T-cell (primary cell): ENCODE measurements around the gene CCNE1. TPM values are rescaled to one million over a fixed set of nuclear protein-coding genes. Genes with fewer than 3 reads are reported as not detected.

Experiments used
- ATAC-seq, 4 experiments: fragments of 200-7000 bp in 3 of 4; fragments of 150-1000 bp in 1 of 4; cut with Tn5 transposase; replicated peaks in 1 of 4; 1 replicate in 3 of 4; 2 replicates in 1 of 4; pipeline ENCODE4 v1.10.0; 2021; ENCODE audit warnings: moderate library complexity in 3 of 4, mild to moderate bottlenecking in 2 of 4, moderate number of reproducible peaks in 1 of 4
- CTCF ChIA-PET, 2 donors: fragments of 300-600 bp; sonication (Branson Sonifier 250); formaldehyde crosslinking; loops; one replicate each; lab custom pipeline; 2022; ENCODE audit warnings: antibody characterized with exemption in 2 of 2; lab: Charles Lee
- POLR2A ChIA-PET, 2 donors: fragments of 300-600 bp; sonication (Branson Sonifier 250); formaldehyde crosslinking; loops; one replicate each; lab custom pipeline; 2022; ENCODE audit warnings: antibody characterized with exemption in 2 of 2; lab: Charles Lee
- DNase-seq, 35 experiments: peaks; one replicate each; pipeline versions ENCODE4 v3.0.0 to v3.0.0-alpha.2; 2013 to 2023
- H3K27ac ChIP-seq: one replicate; pipeline ENCODE4 v1.5.1; 2013; ENCODE audit warnings: low read length
- H3K27me3 ChIP-seq, 2 experiments: replicated peaks in 1 of 2; 1 replicate in 1 of 2; 2 replicates in 1 of 2; pipeline versions ENCODE4 v1.6.1 to v1.7.0; 2013; ENCODE audit warnings: low read length in 1 of 2, mixed read lengths in 1 of 2; ENCODE audit not compliant: control insufficient read depth in 2 of 2, insufficient read depth in 2 of 2; ENCODE audit errors: extremely low read depth in 1 of 2
- H3K36me3 ChIP-seq, 2 donors: 1 replicate in 1 of 2; 2 replicates in 1 of 2; pipeline versions ENCODE4 v1.6.1 to v1.7.0; 2013; ENCODE audit warnings: low read length in 1 of 2; ENCODE audit not compliant: control insufficient read depth in 2 of 2, insufficient read depth in 1 of 2; ENCODE audit errors: extremely low read depth in 1 of 2
- H3K4me1 ChIP-seq, 2 experiments: 1 replicate in 1 of 2; 2 replicates in 1 of 2; pipeline versions ENCODE4 v1.6.1 to v1.7.0; 2013; ENCODE audit warnings: low read length in 2 of 2, mixed read lengths in 1 of 2; ENCODE audit not compliant: insufficient read depth in 2 of 2, control insufficient read depth in 1 of 2; ENCODE audit errors: extremely low read depth in 1 of 2
- H3K4me3 ChIP-seq, 2 donors: 1 replicate in 1 of 2; 2 replicates in 1 of 2; pipeline versions ENCODE4 v1.5.1 to v1.7.0; 2013; ENCODE audit warnings: mild to moderate bottlenecking in 2 of 2, low read length in 1 of 2, moderate library complexity in 1 of 2; ENCODE audit not compliant: control insufficient read depth in 1 of 2; ENCODE audit errors: extremely low read depth in 1 of 2
- H3K9me3 ChIP-seq: 2 replicates; pipeline ENCODE4 v1.7.0; 2013
- H3K27ac Mint-ChIP-seq, 2 donors: one replicate each; pipeline ENCODE4 v1.8.0; 2020 to 2021; ENCODE audit warnings: mild to moderate bottlenecking in 2 of 2, mixed read lengths in 2 of 2
- H3K27me3 Mint-ChIP-seq, 2 donors: one replicate each; pipeline ENCODE4 v1.8.0; 2021 to 2022; ENCODE audit warnings: mixed read lengths in 2 of 2
- H3K36me3 Mint-ChIP-seq: one replicate; pipeline ENCODE4 v1.8.0; 2021; ENCODE audit warnings: mixed read lengths
- H3K4me1 Mint-ChIP-seq, 3 donors: one replicate each; pipeline ENCODE4 v1.8.0; 2020 to 2022; ENCODE audit warnings: mixed read lengths in 3 of 3, mild to moderate bottlenecking in 1 of 3
- H3K4me3 Mint-ChIP-seq, 3 donors: one replicate each; pipeline ENCODE4 v1.8.0; 2020 to 2022; ENCODE audit warnings: mild to moderate bottlenecking in 3 of 3, mixed read lengths in 3 of 3, moderate library complexity in 3 of 3
- H3K9me3 Mint-ChIP-seq, 3 donors: one replicate each; pipeline ENCODE4 v1.8.0; 2020 to 2022; ENCODE audit warnings: mixed read lengths in 3 of 3
- WGBS: methylation state at CpG from one replicate; pipeline ENCODE4 v1.1.5; 2013; ENCODE audit warnings: missing lambda C conversion rate; ENCODE audit not compliant: insufficient coverage; 5-methylcytosine and 5-hydroxymethylcytosine counted together
- total RNA-seq, 35 experiments: library from RNA in 6 of 35; stranded (reverse) in 6 of 35; fragments of 120-200 nt in 1 of 35; gene quantifications; one replicate each; pipeline versions ENCODE4 v1.2.1 to v1.2.4 and lab custom pipeline; 2013 to 2026

Gene CCNE1
- total RNA-seq, 5 donors from 2014 or later (not counting 1 experiment from before 2014, with no cell fraction given), result 4.1 to 10.1 (median 6.0) TPM

DNA sequence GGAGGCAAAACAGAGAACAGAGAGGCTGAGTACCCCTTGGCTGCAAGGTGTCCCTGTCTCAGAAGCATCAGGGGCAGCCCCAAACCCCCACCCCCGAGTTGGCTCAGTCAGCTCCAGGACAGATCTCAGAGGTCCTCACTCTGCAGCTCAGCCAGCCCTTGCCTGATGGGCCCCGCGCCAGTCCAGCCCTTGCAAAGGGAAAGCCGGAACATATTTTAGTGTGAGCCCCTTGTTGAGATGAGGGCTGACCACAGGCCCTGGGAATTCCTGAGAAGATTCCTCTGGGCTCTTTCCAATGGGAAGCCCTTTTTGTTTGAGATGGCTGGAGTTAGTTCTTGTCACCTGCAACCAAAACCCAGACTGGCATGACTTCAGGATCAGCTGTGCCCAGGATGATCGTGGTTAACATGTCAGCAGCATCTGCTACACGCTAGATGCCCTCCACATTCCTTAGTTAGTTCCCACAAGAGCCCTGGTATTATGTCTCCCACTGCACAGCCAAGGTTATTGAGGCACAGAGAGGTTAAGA, 33.9 kb upstream of the CCNE1 start:
- no peaks in the 10 kb centered on the region for H3K36me3 Mint-ChIP-seq

DNA sequence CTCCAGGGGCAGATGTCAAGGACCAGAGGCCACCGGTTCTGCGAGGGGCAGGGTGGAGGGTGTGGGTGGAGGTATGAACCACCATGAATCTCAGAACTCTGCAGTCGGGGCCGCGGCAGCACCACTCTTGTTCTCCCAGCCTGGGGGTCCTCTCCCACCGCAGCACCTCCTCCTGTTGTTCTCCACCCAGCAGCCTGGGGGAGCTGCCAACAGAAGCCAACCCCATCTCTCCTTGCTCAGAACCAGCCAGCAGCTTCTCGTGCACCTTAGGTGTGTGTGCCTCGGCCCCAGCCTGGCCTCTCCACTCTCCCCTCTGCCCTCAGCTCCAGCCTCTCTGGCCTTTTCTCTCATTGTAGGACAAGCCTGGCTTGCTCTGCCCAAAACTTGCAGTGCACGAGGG, 31.9 kb upstream of the CCNE1 start:
- Mint-ChIP-seq H3K4me3 (no peak overlapping the region), H3K27me3 (peaks cover 0 to 5% of the 10 kb centered on the region in 2 donors), H3K27ac (no peak overlapping the region), H3K9me3 (no peaks in the 10 kb centered on the region), H3K36me3 (no peaks in the 10 kb centered on the region), H3K4me1 (peaks cover 0 to 6% (median 2%) of the 10 kb centered on the region in 3 donors)
- Histone ChIP-seq H3K9me3 (no peaks in the 10 kb centered on the region), H3K27me3 (peaks cover 0 to 13% of the 10 kb centered on the region in 2 experiments), H3K36me3 (no peaks in the 10 kb centered on the region), H3K27ac (no peak overlapping the region), H3K4me3 (no peak overlapping the region), H3K4me1 (no peaks in the 10 kb centered on the region)
- POLR2A ChIA-PET, result no interaction called here
- 59% methylated on average over 4 of the region's 9 CpGs for WGBS
- peak in 5 of 35 experiments; percentile 3 to 18 (median 11) for DNase-seq
- ATAC-seq, result peak in 1 of 4 experiments; percentile 39
- CTCF ChIA-PET, result no interaction called here

More for the DNA sequence above, 33.9 kb upstream of the CCNE1 start:
- DNase-seq (no peak), ATAC-seq (no peak)
- Mint-ChIP-seq H3K27me3 (peaks cover 0 to 7% of the 10 kb centered on the region in 2 donors), H3K9me3 (no peaks in the 10 kb centered on the region), H3K27ac (no peak overlapping the region), H3K4me1 (peaks cover 0 to 6% (median 2%) of the 10 kb centered on the region in 3 donors), H3K4me3 (no peak overlapping the region)
- CTCF ChIA-PET, result no interaction called here
- H3K4me3 ChIP-seq, result no peak overlapping the region
- H3K4me1 ChIP-seq, result no peaks in the 10 kb centered on the region
- no peaks in the 10 kb centered on the region for H3K9me3 ChIP-seq
- H3K27ac ChIP-seq, result no peak overlapping the region
- H3K36me3 ChIP-seq, result no peaks in the 10 kb centered on the region
- H3K27me3 ChIP-seq, result peaks cover 0 to 22% of the 10 kb centered on the region in 2 experiments
- WGBS, result 88% methylated on average over 6 of the region's 6 CpGs
- POLR2A ChIA-PET, result no interaction called here

DNA sequence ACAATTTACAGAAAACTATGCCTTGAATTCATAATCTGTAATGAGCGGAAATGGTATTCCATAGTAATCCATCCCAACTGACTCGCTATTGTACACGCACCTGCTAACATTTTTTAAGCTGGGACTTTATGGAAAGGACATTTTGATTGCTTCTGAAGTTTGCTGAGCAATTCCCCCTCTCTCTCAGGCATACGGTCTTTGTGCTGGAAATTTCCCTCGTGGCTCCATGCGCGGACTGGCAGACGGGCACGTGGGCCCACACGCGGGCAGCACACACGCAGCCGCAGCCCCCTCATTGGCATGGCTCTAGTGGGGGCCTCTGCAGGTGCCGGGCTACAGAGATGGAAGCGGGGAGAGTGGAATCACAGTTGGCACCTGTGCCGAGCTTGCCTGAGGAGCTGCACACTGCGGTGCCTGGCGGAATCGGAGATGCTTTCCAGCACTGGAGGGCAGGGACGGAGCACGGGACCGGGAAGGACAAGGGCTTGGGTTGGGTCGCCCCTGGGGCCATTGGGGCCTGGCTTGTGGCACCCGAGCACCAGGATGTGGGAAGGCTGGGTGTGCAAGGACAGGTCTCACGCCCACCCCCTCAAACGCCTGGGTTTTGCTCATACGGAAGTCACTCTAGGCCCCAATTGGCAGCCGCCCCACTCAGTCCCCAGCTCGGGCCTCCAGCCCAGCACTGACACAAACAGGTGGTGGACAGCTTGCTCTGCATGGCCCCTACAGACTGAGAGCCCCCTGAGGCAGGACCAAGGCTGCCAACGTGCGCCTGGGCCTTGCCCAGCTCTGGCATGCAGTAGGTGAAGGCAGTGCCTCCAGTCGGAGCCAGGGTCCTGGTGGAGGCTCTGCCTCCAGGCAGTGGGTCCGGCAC, 30.2 kb upstream of the CCNE1 start:
- DNase-seq, result no peak
- peaks cover 0 to 10% of the 10 kb centered on the region in 2 experiments for H3K27me3 ChIP-seq
- Mint-ChIP-seq H3K4me1 (peaks cover 0 to 6% (median 2%) of the 10 kb centered on the region in 3 donors), H3K27me3 (peaks cover 0 to 5% of the 10 kb centered on the region in 2 donors), H3K27ac (no peak overlapping the region), H3K4me3 (no peak overlapping the region), H3K36me3 (no peaks in the 10 kb centered on the region), H3K9me3 (no peaks in the 10 kb centered on the region)
- POLR2A ChIA-PET, result no interaction called here
- ATAC-seq, result no peak
- H3K9me3 ChIP-seq, result no peaks in the 10 kb centered on the region
- no peak overlapping the region for H3K27ac ChIP-seq
- H3K4me3 ChIP-seq, result no peak overlapping the region
- CTCF ChIA-PET, result no interaction called here
- 81% methylated on average over 30 of the region's 33 CpGs for WGBS
- no peaks in the 10 kb centered on the region for H3K4me1 ChIP-seq
- H3K36me3 ChIP-seq, result no peaks in the 10 kb centered on the region

DNA sequence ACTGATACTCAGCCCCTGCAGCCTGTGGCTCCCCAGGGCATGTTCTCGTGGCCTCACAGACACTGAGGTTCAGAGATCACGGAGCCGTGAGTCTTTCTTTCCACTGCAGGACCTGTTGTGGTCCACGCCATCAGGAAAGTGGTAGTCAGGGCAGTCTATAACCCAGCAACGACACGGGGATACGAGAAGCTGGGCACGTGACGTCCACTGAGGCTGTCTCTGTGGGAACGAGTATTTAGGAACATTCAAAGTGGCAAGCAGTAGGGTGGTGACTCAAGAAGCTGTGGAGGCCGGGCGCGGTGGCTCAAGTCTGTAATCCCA, 29.6 kb upstream of the CCNE1 start:
- WGBS, result 88% methylated on average over 13 of the region's 13 CpGs
- Histone ChIP-seq H3K27me3 (peaks cover 0 to 7% of the 10 kb centered on the region in 2 experiments), H3K9me3 (no peaks in the 10 kb centered on the region), H3K36me3 (no peaks in the 10 kb centered on the region), H3K4me1 (no peaks in the 10 kb centered on the region), H3K27ac (no peak overlapping the region), H3K4me3 (no peak overlapping the region)
- DNase-seq (no peak), ATAC-seq (no peak)
- Mint-ChIP-seq H3K4me3 (no peak overlapping the region), H3K36me3 (no peaks in the 10 kb centered on the region), H3K9me3 (no peaks in the 10 kb centered on the region), H3K27ac (no peak overlapping the region), H3K4me1 (peaks cover 0 to 6% (median 2%) of the 10 kb centered on the region in 3 donors), H3K27me3 (peaks cover 0 to 5% of the 10 kb centered on the region in 2 donors)
- CTCF ChIA-PET, result no interaction called here
- POLR2A ChIA-PET, result no interaction called here

DNA sequence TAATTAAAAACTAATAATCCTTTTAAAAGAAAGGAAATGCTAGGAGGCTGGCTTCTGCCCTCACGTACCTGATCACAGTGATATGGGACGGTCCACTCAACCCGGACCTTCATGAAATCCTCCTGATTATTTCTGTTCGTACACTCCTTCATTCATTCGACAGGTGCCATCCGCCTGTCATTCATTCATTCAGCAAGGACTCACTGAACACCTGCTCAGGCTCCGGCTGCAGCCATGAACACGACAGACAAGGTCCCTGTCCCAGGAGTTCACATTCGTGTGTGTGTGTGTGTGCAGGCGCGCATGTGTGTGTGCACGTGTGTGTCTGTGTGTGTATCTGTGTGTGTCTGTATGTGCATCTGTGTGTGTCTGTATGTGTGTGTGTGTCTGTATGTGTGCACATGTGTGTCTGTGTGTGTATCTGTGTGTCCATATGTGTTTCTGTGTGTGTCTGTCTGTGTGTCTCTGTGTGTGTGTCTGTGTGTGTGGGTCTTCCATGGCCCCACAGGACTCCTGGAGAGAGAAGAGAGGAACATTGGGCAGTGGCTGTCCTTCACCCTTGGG, 28.1 kb upstream of the CCNE1 start:
- 89% methylated on average over 10 of the region's 12 CpGs for whole genome bisulfite sequencing
- H3K27ac Mint-ChIP-seq, result no peak overlapping the region
- no peaks in the 10 kb centered on the region for H3K9me3 Mint-ChIP-seq
- peaks cover 0 to 5% of the 10 kb centered on the region in 2 donors for H3K27me3 Mint-ChIP-seq
- no peak overlapping the region for H3K4me3 Mint-ChIP-seq
- Histone ChIP-seq H3K27me3 (peaks cover 0 to 7% of the 10 kb centered on the region in 2 experiments), H3K9me3 (no peaks in the 10 kb centered on the region), H3K4me1 (no peaks in the 10 kb centered on the region), H3K36me3 (no peaks in the 10 kb centered on the region), H3K4me3 (no peak overlapping the region), H3K27ac (no peak overlapping the region)
- ChIA-PET CTCF (interaction anchor here (0.5 kb wide), 2 partner anchors 24 to 61 kb away, joined by 3 read pairs; no protein-coding TSS in a partner anchor), POLR2A (no interaction called here)
- no peaks in the 10 kb centered on the region for H3K36me3 Mint-ChIP-seq
- ATAC-seq, result no peak
- peaks cover 0 to 6% (median 2%) of the 10 kb centered on the region in 3 donors for H3K4me1 Mint-ChIP-seq
- DNase-seq, result no peak

DNA sequence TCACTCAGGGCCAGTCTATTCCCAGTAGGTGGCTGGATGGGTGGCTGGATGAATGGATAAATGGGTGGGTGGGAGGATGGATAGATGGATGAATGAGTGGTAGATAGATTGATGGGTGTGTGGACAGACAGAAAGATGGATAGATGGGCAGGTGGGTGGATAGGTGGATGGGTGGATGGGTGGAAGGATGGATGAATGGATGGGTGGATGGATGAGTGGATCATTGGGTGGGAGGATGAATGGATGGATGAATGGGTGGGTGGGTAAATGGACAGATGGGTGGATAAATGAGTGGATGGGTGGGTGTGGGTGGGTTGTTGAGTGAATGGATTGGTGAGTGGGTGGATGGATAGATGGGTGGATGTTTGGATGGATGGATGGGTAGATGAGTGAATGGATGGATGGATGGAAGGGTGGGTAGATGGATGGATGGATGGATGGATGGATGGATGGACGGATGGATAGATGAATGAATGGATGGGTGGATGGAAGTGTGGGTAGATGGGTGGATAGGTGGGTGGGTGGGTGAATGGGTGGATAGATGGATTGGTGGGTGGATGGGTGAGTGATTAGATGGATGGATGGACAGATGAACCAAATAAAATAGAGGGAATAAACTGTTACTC, 27.1 kb upstream of the CCNE1 start:
- Mint-ChIP-seq H3K27ac (no peak overlapping the region), H3K9me3 (no peaks in the 10 kb centered on the region), H3K27me3 (peaks cover 0 to 3% of the 10 kb centered on the region in 2 donors), H3K4me3 (no peak overlapping the region), H3K4me1 (peaks cover 0 to 6% (median 2%) of the 10 kb centered on the region in 3 donors), H3K36me3 (no peaks in the 10 kb centered on the region)
- Histone ChIP-seq H3K27ac (no peak overlapping the region), H3K4me3 (no peak overlapping the region), H3K4me1 (no peaks in the 10 kb centered on the region), H3K9me3 (no peaks in the 10 kb centered on the region), H3K36me3 (no peaks in the 10 kb centered on the region), H3K27me3 (peaks cover 0 to 4% of the 10 kb centered on the region in 2 experiments)
- DNase-seq (no peak), ATAC-seq (no peak)
- POLR2A ChIA-PET, result no interaction called here
- CTCF ChIA-PET, result no interaction called here
- 64% methylated on average over 1 of the region's 1 CpG for WGBS
